Stimulated activated naive CD8-positive, alpha-beta T cell treated with anti-CD3 and anti-CD28 coated beads, Interleukin-15, amount 100 ng/mL, for 72 hours (primary cell): Measurements from ENCODE around the gene TCAF1.
A peak's percentile ranks its signal among the peaks of the same experiment; 100 is the strongest.

ENCODE experiments used
- ATAC-seq: fragments of 150-1000 bp; cut with Tn5 transposase; 2 replicates; pipeline ENCODE4 v1.10.0; 2021; ENCODE audit warnings: mild to moderate bottlenecking, moderate library complexity
- DNase-seq, 2 donors: peaks; one replicate each; pipeline ENCODE4 v3.0.0; 2021 to 2022
- H3K27ac Mint-ChIP-seq, 2 donors: one replicate each; pipeline ENCODE4 v1.8.0; 2022; ENCODE audit warnings: mild to moderate bottlenecking in 2 of 2, mixed read lengths in 2 of 2, moderate library complexity in 2 of 2
- H3K27me3 Mint-ChIP-seq: one replicate; pipeline ENCODE4 v1.8.0; 2022; ENCODE audit warnings: mixed read lengths
- H3K4me1 Mint-ChIP-seq: one replicate; pipeline ENCODE4 v1.8.0; 2022; ENCODE audit warnings: mild to moderate bottlenecking, mixed read lengths
- H3K4me3 Mint-ChIP-seq, 2 donors: one replicate each; pipeline ENCODE4 v1.8.0; 2022; ENCODE audit warnings: mild to moderate bottlenecking in 2 of 2, mixed read lengths in 2 of 2, moderate library complexity in 1 of 2
- H3K9me3 Mint-ChIP-seq, 2 donors: one replicate each; pipeline ENCODE4 v1.8.0; 2022; ENCODE audit warnings: mixed read lengths in 2 of 2

The TCAF1 gene, protein sequence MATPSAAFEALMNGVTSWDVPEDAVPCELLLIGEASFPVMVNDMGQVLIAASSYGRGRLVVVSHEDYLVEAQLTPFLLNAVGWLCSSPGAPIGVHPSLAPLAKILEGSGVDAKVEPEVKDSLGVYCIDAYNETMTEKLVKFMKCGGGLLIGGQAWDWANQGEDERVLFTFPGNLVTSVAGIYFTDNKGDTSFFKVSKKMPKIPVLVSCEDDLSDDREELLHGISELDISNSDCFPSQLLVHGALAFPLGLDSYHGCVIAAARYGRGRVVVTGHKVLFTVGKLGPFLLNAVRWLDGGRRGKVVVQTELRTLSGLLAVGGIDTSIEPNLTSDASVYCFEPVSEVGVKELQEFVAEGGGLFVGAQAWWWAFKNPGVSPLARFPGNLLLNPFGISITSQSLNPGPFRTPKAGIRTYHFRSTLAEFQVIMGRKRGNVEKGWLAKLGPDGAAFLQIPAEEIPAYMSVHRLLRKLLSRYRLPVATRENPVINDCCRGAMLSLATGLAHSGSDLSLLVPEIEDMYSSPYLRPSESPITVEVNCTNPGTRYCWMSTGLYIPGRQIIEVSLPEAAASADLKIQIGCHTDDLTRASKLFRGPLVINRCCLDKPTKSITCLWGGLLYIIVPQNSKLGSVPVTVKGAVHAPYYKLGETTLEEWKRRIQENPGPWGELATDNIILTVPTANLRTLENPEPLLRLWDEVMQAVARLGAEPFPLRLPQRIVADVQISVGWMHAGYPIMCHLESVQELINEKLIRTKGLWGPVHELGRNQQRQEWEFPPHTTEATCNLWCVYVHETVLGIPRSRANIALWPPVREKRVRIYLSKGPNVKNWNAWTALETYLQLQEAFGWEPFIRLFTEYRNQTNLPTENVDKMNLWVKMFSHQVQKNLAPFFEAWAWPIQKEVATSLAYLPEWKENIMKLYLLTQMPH

GRCh38 chr7:143901668-143902331 is at the start of gene TCAF1:
Gene TCAF1, minus strand, starts transcription at chr7:143902176. Its CDS starts 25,568 bp downstream, at chr7:143876608.
- no peaks in the 10 kb centered on the region for H3K9me3 Mint-ChIP-seq
- DNase-seq (peak; percentile 82 to 87), ATAC-seq (peak; percentile 91)
- H3K4me1 Mint-ChIP-seq, result peaks cover 53% of the 10 kb centered on the region
- peak within 1 kb of the TSS; percentile 92 to 96 for H3K4me3 Mint-ChIP-seq
- peak within 1 kb of the TSS; percentile 96 to 97 for H3K27ac Mint-ChIP-seq
- no peaks in the 10 kb centered on the region for H3K27me3 Mint-ChIP-seq

- H3K4me3 Mint-ChIP-seq, result no peak overlapping the region
- DNase-seq (no peak), ATAC-seq (no peak)
- H3K9me3 Mint-ChIP-seq, result peaks cover 0 to 5% of the 10 kb centered on the region in 2 donors
- no peaks in the 10 kb centered on the region for H3K4me1 Mint-ChIP-seq
- H3K27me3 Mint-ChIP-seq, result peaks cover 48% of the 10 kb centered on the region
- no peak overlapping the region for H3K27ac Mint-ChIP-seq
Measured at GRCh38 chr7:143948733-143949132, 46.8 kb upstream of the TCAF1 start.

DNA sequence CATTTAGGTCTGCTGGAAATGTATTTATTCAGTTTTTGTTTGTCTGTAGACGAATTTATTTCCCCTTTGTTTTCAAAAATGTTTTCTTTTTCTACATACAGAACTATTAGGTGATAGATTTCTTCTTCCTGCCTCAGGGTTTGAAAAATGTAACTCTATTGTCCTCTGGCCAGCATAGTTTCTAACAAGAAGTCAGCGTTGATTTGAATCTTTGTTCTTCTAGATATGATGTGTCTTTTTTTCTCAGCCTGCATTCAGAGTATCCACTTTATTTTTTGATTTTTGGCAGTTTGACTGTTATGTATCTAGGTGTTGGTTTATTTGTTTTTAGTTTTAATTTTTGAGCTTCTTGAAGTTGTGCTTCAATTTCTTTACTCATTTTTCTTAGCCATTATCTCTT is 45.1 kb upstream of the TCAF1 start:
- Mint-ChIP-seq H3K4me3 (no peak overlapping the region), H3K4me1 (no peaks in the 10 kb centered on the region), H3K27me3 (peaks cover 39% of the 10 kb centered on the region), H3K9me3 (peaks cover 0 to 5% of the 10 kb centered on the region in 2 donors), H3K27ac (no peak overlapping the region)
- ATAC-seq, result no peak
- no peak for DNase-seq

GRCh38 chr7:143945423-143945822 is 43.4 kb upstream of the TCAF1 start:
- Mint-ChIP-seq H3K4me3 (no peak overlapping the region), H3K9me3 (peaks cover 0 to 5% of the 10 kb centered on the region in 2 donors), H3K27me3 (peaks cover 39% of the 10 kb centered on the region), H3K27ac (no peak overlapping the region), H3K4me1 (no peaks in the 10 kb centered on the region)
- ATAC-seq (no peak), DNase-seq (no peak)

- ATAC-seq (no peak), DNase-seq (no peak)
- H3K9me3 Mint-ChIP-seq, result peaks cover 0 to 17% of the 10 kb centered on the region in 2 donors
- no peak overlapping the region for H3K27ac Mint-ChIP-seq
- H3K4me3 Mint-ChIP-seq, result no peak overlapping the region
- no peaks in the 10 kb centered on the region for H3K4me1 Mint-ChIP-seq
- peaks cover 11% of the 10 kb centered on the region for H3K27me3 Mint-ChIP-seq
Measured at GRCh38 chr7:143938379-143939243, 36.6 kb upstream of the TCAF1 start.

GRCh38 chr7:143936087-143937009 is 34.4 kb upstream of the TCAF1 start:
- no peak overlapping the region for H3K27ac Mint-ChIP-seq
- DNase-seq (no peak), ATAC-seq (no peak)
- H3K4me1 Mint-ChIP-seq, result no peaks in the 10 kb centered on the region
- peaks cover 11% of the 10 kb centered on the region for H3K27me3 Mint-ChIP-seq
- no peak overlapping the region for H3K4me3 Mint-ChIP-seq
- peaks cover 6 to 25% of the 10 kb centered on the region in 2 donors for H3K9me3 Mint-ChIP-seq

DNA sequence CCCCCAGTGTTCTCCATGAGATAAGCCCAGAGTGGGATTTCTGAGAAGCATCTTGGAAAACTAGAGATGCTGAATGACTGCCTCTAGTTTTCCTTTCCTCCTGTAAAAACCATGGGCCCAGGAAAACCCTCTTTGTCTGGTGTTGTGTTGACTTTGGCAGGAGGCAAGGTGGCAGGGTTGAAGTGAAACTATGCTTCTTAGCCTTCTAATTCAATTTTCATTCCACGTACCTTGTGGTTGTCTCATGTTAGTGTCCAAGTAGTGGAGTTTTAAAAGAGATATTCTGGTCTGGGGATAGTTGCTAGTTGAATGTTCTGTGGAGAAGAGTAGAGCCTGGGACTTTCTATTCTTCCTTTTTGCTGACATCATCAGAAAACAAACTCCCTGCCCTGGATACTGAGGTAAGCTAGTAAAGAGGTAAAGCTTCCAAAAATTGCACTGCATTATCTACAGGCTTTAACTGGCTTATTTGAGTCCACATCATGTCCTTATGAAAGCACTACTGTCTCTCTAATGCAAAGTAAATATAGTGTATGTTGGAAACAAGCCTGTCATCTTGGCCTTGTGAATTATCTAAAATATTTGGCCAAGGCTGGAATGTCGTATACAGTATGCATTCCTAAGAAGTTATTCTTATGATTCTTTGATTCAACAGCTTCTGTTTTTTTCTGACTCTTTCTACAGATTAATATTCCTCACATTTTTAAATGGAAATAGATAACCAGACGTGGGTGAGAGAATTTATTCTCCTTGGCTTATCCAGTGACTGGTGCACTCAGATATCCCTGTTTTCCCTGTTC is 32.8 kb upstream of the TCAF1 start, which contains the start of gene OR2F2:
TSS of gene OR2F2 (plus strand) at position 708 of the 800 bp plus-strand sequence. CDS start at position 708, 0 bp downstream.
- no peak for ATAC-seq

GRCh38 chr7:143931739-143932138 is 29.8 kb upstream of the TCAF1 start:
- ATAC-seq (no peak), DNase-seq (no peak)
- H3K27ac Mint-ChIP-seq, result no peak overlapping the region
- peaks cover 9% of the 10 kb centered on the region for H3K4me1 Mint-ChIP-seq
- H3K27me3 Mint-ChIP-seq, result peaks cover 11% of the 10 kb centered on the region
- peaks cover 6 to 25% of the 10 kb centered on the region in 2 donors for H3K9me3 Mint-ChIP-seq
- H3K4me3 Mint-ChIP-seq, result no peak overlapping the region

More for the DNA sequence above, 32.8 kb upstream of the TCAF1 start, which contains the start of gene OR2F2:
- Mint-ChIP-seq H3K4me1 (no peaks in the 10 kb centered on the region), H3K4me3 (no peak within 1 kb of the TSS), H3K9me3 (peaks cover 6 to 25% of the 10 kb centered on the region in 2 donors), H3K27ac (no peak within 1 kb of the TSS), H3K27me3 (peaks cover 11% of the 10 kb centered on the region)
- no peak for DNase-seq

DNA sequence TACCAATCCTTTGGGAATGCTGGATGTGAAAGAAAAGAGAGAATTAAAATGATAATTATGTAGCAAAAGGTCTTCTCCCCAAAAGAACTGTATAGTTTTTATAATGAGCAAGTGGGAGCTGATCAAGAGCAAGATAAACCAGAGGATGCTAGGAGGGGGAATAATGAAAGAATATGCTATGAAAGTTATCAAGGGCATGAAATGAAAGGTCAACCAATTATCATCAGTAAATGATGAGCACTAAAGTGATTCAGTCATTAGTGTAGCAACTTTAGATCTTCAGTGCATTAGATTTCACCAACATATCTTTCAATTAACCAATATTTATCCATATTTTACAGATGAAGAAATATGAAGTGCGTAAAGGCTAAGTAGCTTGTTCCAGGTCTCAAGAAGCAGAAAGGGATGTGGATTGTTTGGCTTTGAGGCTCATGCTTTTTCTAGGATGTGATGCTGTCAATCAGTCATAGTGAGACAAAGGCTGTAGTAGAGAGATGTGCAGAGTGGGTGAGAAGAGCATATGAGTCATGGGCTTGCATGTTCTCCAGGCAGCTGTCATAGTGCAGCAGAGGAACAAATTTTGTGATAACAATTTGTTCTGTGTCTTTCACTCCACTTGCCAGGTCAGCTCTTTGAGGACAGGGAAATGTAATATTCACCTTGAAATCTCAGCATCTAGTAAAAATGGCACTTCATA is 27.4 kb upstream of the TCAF1 start:
- H3K27ac Mint-ChIP-seq, result no peak overlapping the region
- peaks cover 6 to 8% of the 10 kb centered on the region in 2 donors for H3K9me3 Mint-ChIP-seq
- peaks cover 9% of the 10 kb centered on the region for H3K4me1 Mint-ChIP-seq
- no peak overlapping the region for H3K4me3 Mint-ChIP-seq
- peak in 1 of 2 donors; percentile 26 for DNase-seq
- H3K27me3 Mint-ChIP-seq, result peaks cover 7% of the 10 kb centered on the region
- ATAC-seq, result peak; percentile 100

GRCh38 chr7:143924851-143925250 is 22.9 kb upstream of the TCAF1 start:
- Mint-ChIP-seq H3K27ac (no peak overlapping the region), H3K4me3 (no peak overlapping the region), H3K27me3 (peaks cover 29% of the 10 kb centered on the region), H3K9me3 (no peaks in the 10 kb centered on the region), H3K4me1 (peaks cover 9% of the 10 kb centered on the region)
- DNase-seq (no peak), ATAC-seq (no peak)

- H3K27me3 Mint-ChIP-seq, result peaks cover 26% of the 10 kb centered on the region
- DNase-seq, result no peak
Measured at GRCh38 chr7:143914938-143915652, 13.1 kb upstream of the TCAF1 start.

More at GRCh38 chr7:143914938-143915652, 13.1 kb upstream of the TCAF1 start:
- no peak overlapping the region for H3K27ac Mint-ChIP-seq
- ATAC-seq, result no peak
- no peaks in the 10 kb centered on the region for H3K9me3 Mint-ChIP-seq
- no peak overlapping the region for H3K4me3 Mint-ChIP-seq
- peaks cover 20% of the 10 kb centered on the region for H3K4me1 Mint-ChIP-seq
